GM18517 (cell line): ENCODE data around the gene C17orf107.
"Not testable (repeated sequence)": the region's sequence is repeated elsewhere in the genome, so short reads cannot be mapped to it uniquely, and the experiment has no call there.

Experiments used
- ATAC-seq: cut with Tn5 transposase; IDR thresholded peaks from one replicate; pipeline ENCODE4 v1.9.1; 2021; ENCODE audit warnings: mild to moderate bottlenecking, moderate library complexity; ENCODE audit not compliant: unreplicated experiment

C17orf107 gene

DNA sequence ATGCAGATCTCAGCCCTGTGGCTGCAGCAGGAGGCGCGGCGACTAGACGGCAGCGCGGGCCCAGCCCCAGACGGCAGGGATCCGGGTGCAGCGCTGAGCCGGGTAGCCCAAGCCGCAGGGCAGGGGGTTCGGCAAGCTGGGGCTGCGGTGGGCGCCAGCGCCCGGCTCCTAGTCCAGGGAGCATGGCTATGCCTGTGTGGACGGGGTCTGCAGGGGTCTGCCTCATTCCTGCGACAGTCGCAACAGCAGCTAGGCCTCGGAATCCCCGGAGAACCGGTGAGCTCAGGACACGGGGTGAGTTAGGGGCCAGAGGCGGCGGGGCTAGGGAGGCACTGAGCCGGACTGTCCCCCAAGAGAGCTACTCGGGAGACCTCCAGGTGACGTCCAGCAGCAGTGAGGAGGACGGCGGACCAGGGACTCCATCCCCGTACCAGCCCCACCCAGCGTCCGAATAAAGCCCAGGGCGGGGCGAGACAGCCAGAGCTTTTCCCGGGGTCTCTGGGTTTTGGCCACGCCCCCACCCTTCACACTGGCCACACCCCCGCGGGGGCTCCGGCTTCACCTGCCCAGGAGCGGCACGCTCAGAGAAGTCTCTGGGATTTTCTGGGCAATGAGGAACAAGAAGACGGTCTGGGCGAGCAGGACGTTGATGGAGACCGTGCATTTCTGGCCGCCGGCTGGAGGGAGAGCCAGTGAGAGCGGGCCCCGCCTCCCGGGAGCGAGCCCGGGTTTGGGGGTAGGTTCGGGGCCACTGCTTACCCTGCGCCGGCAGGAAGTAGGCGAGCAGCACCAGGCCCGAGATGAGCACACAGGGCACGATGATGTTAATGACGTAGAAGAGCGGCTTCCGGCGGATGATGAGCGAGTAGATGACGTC, 1.1 kb downstream of the C17orf107 start:
- ATAC-seq: no peak

DNA sequence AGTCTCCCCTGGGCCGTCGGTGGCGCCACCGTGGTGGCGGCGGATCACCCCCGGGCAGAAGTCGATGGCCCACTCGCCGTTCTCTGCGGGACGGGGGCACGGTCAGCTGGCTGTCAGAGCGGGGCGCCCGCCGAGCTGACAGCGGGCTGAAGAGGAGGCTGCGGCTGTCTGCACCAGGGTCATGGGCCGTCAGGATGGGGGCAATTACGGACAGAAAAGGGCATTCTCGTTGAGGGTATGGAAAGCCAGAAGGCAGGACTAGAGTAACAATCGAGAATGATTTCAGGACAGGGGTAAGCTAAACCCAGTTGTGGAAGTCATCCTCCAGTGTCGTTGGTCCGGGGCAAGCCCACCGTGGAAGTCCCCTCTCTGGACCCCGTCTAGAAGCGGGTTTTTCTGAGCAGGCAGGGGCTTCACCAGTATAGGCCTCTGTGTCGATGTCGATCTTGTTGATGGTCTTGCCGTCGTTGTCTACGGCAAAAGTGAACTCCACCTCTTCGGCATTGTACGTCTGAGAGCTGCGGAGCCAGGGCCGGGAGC, 1.8 kb downstream of the C17orf107 start:
- ATAC-seq: no peak

DNA sequence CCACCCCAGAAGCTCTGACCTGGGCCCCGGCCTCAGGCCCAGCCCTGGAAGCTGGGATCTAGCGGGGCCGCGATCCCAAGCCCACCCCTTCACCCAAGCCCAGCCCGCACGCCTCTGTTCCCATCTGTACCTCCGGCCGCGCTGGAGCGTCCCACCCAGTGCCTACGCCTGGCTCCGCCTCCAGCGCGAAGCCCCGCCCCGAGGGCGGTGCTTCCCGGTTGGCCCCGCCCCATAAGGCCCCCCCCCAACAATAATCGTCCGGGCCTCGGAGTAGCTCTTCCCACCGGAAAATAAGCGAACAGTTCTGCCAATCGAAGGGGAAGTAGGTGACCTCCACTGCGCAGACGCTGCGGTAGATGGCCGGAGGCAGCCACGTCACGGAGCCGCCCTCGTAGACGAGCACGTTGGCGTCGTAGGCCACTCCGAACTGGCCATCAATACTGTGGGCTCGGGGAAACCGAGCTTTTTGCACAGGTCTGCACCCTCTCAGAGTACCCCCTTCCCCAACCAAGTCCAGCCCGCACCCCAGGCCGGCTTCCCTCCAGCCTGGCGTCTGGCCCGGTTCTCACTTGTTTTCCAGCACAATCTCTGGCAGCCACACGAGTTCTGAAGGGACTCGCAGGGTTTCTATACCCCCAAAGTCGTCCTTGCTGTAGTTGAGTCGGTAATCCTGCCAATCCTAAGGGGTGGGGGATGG, 2.5 kb downstream of the C17orf107 start:
- no peak for ATAC-seq

DNA sequence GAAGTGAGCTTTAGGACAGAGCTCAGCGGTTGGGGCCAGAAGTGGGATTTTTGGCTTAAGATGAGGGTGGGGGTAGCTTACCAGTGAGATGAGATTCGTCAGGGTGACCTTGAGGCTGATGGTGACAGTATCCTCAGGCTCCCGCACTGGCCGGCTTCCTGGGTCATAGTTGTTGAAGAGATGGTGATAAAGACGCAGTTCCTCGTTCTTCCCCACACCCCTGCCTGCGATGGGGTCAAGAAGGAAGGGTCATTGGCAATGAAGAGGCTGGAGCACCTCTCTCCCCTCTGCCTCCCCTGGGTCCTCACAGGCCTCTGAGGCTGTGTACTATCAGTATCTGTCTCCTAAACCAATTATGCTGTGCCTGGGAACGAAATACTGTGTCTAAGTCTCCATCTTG, 3.2 kb downstream of the C17orf107 start:
- no peak for ATAC-seq

DNA sequence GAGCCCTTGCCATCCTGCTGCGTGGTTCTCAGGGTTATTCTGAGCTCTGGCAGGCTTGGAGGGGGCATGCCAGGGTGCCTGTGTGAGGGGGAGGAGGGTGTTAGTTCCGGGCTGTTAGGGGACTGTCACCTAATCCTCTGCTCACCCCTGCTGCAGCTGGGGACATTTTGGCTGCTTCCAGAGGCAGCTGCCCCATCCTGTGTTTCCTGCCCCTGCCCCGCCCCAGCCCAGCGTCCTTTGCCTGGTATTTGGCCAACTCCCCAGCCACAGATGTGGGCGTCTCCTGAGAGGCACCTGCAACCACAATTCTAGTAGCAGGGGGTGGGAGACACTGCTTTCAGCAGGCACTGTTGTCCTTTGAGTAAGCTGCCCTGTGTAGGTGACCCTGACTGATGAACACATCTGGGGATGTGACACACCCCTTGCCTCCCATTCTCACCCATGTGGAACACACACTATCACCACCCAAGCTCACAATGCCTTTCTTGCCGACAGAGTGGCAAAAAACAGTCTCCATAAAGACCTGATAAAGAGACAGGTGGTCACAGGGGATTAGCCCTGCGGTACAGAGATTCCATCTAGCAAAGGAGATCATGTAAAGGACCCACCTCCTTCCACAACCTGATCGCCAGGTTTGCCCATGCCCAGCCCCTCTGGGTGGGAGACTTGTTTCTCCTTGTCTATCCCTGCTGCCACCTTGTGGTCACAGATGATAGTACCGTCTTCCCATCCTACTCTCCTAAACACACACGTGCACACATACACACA, 3.9 kb downstream of the C17orf107 start, which contains the start of gene CHRNE:
Gene CHRNE, minus strand, starts transcription at position 48 of the 768 bp plus-strand sequence. Its CDS starts 35 bp downstream, at position 13.
- no peak for ATAC-seq

DNA sequence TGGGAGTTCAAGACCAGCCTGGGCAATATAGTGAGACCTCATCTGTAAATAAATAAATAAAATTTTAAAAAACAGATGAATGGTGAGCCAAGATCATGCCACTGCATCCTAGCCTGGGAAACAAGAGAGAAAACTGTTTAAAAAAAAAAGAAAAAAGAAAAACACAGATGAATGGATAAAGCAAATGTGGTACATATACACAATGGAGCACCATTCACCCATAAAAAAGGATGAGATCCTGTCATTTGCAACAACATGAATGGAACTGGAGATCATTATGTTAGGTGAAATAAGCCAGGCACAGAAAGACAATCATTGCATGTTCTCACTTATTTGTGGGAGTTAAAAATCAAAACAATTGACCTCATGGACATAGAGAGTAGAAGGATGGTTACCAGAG, 7.3 kb downstream of the C17orf107 start:
- ATAC-seq: not testable (repeated sequence)

DNA sequence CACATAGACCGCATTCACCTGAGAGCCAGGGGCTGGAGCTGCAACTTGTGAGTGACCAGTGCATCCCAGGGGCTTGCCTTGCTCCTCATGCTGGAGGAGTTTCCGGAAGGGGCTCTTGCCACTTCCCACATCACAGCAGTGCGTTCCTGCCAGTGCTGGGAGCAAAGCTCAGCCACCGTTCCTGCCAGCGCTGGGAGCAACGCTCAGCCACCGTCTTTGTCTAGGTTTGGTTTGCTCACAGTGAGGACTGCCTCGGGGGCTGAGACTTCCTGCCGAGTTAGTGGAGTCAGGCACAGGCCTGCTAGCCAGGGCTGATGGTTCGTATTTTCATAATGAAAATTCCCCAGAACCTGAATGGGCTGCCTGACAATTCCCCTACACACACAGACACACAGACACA, 9.0 kb downstream of the C17orf107 start:
- ATAC-seq: no peak

DNA sequence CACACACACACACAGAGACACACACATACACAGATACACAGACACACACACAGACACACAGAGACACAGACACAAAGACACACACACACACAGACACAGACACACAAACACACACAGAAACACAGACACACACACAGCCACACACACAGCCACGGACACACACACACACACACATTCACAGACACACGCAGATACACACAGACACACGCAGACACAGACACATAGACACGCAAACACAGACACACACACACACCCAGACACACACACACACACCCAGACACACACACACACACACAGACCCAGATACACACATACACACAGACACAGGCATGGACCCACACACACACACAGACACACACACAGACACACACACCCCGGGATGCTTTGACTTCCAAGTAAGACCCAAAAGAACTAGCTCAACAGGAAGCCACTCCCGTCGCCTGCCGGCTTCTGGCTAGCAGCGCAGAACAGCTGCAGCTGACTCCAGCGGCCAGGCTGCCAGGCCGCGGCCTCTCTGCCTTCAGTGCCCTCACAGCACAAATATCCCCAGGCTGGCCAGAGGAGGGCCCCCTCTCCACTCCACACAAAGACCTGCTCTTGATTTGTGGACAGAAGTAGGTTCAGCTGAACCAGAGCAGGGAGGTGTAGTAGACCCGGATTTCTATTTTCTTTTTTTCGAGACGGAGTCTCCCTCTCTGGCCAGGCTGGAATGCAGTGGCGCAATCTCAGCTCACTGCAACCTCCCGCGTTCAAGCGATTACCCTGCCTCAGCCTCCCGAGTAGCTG, 9.6 kb downstream of the C17orf107 start:
- no peak for ATAC-seq

DNA sequence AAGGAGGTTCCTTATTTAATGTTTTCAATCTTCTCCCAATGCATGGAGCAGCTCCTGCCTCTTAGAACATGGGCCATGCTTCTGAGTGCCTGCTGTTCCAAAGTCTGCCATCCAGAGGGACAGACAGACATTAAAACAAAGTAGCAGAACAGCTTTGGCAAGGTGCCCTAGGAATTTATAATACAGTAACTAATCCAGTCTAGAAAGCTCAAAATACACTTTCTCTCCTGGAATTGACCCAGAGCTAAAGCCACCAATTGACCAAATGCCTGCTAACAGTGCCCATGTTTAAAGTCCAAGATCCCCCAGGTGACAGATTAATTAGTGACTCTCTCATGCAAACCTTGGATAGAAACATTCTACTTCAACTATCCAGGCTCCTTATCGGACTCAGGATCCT, 14.7 kb downstream of the C17orf107 start:
- no peak for ATAC-seq

DNA sequence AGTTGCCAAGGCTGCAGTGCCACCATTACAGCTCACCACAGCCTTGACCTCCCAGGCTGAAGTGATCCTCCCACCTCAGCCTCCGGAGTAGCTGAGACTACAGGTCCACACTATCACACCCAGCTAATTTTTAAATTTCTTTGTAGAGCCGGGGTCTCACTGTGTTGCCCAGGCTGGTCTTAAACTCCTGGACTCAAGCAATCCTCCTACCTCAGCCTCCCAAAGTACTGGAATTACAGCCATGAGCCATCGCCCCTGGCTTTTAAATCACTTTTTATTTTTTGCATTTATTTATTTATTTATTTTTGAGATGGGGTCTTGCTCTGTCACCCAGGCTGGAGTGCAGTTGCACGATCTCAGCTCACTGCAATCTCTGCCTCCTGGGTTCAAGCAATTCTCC, 15.2 kb downstream of the C17orf107 start:
- ATAC-seq: not testable (repeated sequence)

DNA sequence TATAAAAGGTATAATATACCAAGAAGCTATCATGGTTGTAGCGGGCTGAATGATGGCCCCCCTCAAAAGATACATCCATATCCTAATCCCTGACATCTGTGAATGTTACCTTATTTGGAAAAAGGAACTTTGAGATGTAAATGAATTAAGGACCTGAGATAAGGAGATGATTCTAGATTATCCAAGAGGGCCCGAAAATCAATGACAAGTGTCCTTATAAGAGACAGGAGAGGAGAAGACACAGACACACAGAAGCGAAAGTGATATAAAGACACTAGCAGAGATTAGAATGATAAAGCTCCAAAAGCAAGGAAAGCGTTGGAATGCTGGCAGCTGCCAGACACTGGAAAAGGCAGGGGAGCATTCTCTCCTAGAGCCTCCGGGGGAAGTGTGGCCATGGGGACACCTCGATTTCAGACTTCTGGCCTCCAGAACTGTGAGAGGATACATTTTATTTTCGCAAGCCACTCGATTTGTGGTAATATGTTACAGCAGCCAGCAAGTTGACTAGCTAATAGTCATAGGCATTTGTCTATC, 20.2 kb downstream of the C17orf107 start:
- no peak for ATAC-seq

DNA sequence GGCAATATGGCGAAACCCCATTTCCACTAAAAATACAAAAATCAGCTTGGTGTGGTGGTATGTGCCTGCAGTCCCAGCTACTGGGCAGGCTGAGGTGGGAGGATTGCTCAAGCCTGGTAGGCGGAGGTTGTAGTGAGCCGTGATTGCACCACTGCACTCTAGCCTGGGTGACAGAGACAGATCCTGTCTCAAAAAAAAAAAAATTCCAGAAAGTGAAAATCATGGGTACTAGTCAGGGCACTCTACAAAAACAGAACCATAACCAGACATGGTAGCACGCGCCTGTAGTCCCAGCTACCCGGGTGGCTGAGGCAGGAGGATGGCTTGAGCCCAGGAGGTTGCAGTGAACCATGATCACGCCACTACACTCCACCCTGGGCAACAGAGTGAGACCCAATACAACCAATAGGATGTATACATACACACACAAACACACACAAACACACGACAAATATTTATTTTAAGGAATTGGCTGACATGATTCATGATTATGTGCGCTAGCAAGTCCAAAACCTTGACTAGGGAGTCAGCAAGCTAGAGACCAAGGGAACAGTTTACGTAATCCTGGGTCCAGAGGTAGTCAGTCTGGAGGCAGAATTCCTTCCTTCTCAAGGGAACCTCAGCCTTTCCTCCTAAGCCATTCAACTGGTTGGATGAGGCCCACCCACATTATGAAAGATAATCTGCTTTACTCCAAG, 21.2 kb downstream of the C17orf107 start:
- ATAC-seq: no peak

DNA sequence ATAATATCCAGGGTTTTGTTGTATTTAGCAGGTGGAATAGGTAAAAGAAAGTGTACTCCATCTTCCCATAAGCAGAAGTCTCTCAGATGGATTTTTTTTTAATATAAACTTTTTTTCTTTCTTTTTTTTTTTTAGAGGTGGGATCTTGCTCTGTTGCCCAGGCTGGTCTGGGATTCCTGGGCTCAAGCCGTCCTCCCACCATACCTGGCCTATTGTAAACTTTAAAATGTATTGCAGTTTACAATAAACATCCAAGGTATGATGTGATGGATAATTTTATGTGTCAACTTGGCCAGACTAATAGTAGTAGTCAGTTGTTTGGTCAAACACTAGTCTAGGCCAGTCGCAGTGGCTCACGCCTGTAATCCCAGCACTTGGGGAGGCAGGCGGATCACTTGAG, 22.0 kb downstream of the C17orf107 start:
- ATAC-seq: no peak

DNA sequence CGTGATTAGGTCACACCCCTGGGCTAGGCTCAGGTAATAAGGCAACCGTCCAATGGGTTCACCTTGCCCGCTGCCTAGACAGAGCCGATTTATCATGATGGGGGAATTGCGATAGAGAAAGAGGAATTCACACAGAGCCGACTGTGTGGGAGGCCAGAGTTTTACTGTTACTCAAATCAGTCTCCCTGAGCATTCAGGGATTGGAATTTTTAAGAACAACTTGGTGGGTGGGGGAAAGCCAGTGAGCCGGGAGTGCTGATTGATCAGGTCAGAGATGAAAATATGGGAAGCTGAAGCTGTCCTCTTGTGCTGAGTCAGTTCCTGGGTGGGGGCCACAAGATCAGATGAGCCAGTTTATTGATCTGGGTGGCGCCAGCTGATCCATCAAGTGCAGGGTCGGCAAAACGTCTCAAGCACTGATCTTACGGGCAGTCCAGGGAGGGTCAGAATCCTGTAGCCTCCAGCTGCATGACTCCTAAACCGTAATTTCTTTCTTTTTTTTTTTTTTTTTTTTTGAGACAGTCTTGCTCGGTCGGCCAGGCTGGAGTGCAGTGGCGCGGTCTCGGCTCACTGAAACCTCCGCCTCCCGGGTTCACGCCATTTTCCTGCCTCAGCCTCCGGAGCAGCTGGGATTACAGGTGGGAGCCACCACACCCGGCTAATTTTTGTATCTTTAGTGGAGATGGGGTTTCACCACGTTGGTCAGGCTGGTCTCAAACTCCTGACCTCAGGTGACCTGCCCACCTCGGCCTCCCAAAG, 27.4 kb downstream of the C17orf107 start:
- not testable (repeated sequence) for ATAC-seq

DNA sequence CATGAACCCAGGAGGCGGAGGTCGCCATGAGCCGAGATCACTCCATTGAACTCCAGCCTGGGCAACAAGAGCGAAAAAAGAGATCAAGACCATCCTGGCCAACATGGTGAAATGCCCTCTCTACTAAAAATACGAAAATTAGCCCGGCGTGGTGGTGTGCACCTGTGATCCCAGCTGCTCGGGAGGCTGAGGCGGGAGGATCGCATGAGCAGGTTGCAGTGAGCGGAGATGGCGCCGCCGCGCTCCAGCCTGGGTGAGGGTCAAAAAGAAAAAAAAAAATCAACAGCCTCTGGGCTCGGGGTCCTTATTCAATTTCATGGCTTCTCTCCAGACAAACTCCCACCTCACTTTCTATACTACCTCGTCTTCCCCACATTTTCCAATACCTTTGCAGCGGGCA, 29.5 kb downstream of the C17orf107 start:
- no peak for ATAC-seq

DNA sequence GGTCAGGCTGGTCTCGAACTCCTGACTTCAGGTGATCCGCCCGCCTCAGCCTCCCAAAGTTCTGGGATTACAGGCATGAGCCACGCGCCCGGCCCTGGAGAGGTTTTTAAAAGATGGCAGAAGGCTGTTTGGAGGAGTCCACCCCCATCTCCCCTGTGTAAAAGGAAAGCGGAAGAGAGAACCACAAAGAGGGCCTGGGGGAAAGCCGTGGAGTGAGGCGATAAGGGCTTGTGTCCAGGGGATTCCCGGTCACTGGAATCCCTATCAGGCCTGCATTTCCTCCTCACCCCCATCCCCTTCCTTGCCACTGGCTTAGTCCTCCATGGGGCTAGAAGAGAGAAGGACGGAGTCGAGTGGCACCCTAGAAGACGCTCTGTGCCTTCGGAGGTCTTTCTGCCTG, 32.6 kb downstream of the C17orf107 start, which contains the start of gene GP1BA:
Gene GP1BA, plus strand, starts transcription at position 315 of the 400 bp plus-strand sequence. CDS start 328 bp downstream, outside the sequence.
- no peak for ATAC-seq

DNA sequence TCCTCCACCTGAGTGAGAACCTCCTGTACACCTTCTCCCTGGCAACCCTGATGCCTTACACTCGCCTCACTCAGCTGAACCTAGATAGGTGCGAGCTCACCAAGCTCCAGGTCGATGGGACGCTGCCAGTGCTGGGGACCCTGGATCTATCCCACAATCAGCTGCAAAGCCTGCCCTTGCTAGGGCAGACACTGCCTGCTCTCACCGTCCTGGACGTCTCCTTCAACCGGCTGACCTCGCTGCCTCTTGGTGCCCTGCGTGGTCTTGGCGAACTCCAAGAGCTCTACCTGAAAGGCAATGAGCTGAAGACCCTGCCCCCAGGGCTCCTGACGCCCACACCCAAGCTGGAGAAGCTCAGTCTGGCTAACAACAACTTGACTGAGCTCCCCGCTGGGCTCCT, 33.4 kb downstream of the C17orf107 start:
- no peak for ATAC-seq

DNA sequence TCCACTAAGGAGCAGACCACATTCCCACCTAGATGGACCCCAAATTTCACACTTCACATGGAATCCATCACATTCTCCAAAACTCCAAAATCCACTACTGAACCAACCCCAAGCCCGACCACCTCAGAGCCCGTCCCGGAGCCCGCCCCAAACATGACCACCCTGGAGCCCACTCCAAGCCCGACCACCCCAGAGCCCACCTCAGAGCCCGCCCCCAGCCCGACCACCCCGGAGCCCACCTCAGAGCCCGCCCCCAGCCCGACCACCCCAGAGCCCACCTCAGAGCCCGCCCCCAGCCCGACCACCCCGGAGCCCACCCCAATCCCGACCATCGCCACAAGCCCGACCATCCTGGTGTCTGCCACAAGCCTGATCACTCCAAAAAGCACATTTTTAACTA, 34.3 kb downstream of the C17orf107 start:
- no peak for ATAC-seq
